BE2C (cell line): ENCODE results near the gene SLC16A10.

ENCODE experiments used
- DNase-seq: peaks from one replicate; pipeline ENCODE4 v3.0.0-alpha.2; 2020
- H3K27me3 ChIP-seq: fragments of 250-450 bp; sonication (Bioruptor Pico); 2 replicates; pipeline ENCODE4 v1.5.1; 2020; ENCODE audit warnings: mild to moderate bottlenecking
- H3K36me3 ChIP-seq: fragments of 250-450 bp; sonication (Bioruptor Pico); 2 replicates; pipeline ENCODE4 v1.5.1; 2020; ENCODE audit warnings: mild to moderate bottlenecking
- H3K4me1 ChIP-seq: fragments of 250-450 bp; sonication (Bioruptor Pico); 2 replicates; pipeline ENCODE4 v1.5.1; 2020
- H3K4me3 ChIP-seq: 2 replicates; pipeline ENCODE4 v1.5.1; 2011; ENCODE audit warnings: low read depth, low read length
- H3K9me3 ChIP-seq: fragments of 250-450 bp; sonication (Bioruptor Pico); 2 replicates; pipeline ENCODE4 v1.5.1; 2020
- TF ChIP-seq, protein P1 (sequence below): IDR thresholded peaks from 2 replicates; pipeline ENCODE4 v1.5.1; 2012; ENCODE audit warnings: mild to moderate bottlenecking, low read depth, low read length

SLC16A10 gene

DNA sequence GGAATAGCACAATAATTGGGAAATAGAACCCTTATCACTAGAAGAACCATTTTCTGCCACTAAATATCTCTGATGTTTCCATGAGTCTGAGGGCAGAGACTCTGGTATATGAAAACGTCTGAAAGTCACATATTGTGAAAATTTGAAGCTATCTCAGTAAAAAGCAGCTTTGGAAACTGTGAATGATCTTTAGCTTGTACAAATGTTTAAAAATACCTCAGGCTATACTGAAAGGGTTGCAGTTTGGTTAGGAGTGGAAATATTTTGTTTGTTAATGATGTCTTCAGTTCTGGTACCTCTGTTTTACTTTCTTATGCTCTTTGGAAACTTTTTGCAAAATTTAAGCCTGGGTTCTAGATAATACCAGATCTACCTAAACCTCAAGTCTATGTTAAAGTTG, 135.0 kb downstream of the SLC16A10 start:
- no peak for DNase-seq
- H3K9me3 ChIP-seq: no peaks in the 10 kb centered on the region
- no peaks in the 10 kb centered on the region for H3K36me3 ChIP-seq
- TF ChIP-seq, protein P1, sequence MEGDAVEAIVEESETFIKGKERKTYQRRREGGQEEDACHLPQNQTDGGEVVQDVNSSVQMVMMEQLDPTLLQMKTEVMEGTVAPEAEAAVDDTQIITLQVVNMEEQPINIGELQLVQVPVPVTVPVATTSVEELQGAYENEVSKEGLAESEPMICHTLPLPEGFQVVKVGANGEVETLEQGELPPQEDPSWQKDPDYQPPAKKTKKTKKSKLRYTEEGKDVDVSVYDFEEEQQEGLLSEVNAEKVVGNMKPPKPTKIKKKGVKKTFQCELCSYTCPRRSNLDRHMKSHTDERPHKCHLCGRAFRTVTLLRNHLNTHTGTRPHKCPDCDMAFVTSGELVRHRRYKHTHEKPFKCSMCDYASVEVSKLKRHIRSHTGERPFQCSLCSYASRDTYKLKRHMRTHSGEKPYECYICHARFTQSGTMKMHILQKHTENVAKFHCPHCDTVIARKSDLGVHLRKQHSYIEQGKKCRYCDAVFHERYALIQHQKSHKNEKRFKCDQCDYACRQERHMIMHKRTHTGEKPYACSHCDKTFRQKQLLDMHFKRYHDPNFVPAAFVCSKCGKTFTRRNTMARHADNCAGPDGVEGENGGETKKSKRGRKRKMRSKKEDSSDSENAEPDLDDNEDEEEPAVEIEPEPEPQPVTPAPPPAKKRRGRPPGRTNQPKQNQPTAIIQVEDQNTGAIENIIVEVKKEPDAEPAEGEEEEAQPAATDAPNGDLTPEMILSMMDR: no peak
- no peaks in the 10 kb centered on the region for H3K27me3 ChIP-seq
- no peak overlapping the region for H3K4me3 ChIP-seq
- no peaks in the 10 kb centered on the region for H3K4me1 ChIP-seq

DNA sequence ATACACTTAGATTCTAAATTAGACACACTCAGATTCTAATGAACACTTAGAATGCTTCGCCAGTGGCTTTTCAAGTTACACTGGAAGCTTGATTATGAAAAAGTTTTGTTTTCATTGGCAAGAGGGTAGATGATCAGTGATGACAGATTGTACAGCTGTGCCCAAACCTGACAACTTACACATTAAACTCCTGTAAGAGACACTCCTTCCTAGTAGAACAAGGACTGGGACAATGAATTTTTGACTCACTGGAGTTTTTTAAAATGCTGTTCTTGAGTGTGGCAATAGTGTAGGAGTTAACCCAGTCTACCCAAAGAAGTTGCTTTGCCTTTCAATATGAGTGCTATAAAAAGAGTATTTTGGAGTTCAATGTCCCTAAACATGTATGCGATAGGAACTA, 140.8 kb downstream of the SLC16A10 start:
- Histone ChIP-seq H3K36me3 (no peaks in the 10 kb centered on the region), H3K27me3 (no peaks in the 10 kb centered on the region), H3K9me3 (no peaks in the 10 kb centered on the region), H3K4me3 (no peak overlapping the region), H3K4me1 (no peaks in the 10 kb centered on the region)
- TF ChIP-seq, protein P1: no peak
- no peak for DNase-seq

DNA sequence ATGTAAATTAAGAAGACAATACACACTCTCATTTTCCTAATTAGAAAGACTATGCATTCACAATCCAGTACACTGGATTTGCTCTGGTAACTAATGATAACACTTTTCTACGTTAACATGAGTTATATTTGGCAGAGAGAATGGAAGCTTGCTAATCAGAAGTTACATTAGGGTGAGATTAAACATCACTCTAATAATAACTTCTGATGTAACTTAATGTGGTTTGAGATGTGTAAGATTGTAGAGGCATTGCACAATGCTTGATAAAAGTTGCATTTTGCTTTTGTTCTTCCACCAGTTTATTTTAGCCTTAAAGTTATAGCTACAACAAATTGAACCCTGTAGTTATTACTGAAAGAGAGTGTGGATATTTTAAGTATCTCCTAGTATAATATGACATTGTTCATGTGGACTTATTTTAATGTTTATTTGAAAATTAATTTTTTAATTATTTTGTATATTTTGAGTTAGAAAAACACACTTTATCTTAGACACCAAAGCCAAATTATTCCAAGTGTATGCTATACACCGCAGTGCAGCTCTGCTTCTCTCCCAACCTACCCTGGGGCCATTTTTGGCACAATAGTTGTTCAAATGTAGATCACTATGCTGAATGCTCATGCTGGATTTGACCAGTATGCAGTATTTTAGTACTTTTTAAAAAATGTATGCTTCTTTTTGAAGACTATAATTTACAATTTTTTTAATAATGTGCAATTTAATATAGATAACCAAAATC, 143.2 kb downstream of the SLC16A10 start:
- H3K27me3 ChIP-seq: no peaks in the 10 kb centered on the region
- DNase-seq: no peak
- no peak overlapping the region for H3K4me3 ChIP-seq
- H3K4me1 ChIP-seq: no peaks in the 10 kb centered on the region
- TF ChIP-seq, protein P1: no peak
- no peaks in the 10 kb centered on the region for H3K9me3 ChIP-seq
- no peaks in the 10 kb centered on the region for H3K36me3 ChIP-seq

DNA sequence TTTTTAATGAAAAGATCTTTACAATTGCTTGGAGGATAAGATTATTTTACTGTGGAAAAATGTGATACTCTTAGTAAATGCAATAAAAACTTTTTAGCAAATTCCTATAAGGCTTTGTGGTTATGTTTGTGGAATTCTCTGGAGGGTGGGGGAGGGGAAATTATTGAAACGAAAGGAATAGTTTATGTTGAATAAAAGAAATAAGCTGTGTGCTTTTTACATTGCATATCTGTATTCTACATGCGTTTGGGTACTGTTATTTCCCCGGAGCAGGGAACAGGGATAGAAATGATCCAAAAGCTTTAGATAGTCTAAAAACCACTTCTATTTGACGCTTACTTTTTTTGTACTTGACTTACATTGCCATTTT, 143.8 kb downstream of the SLC16A10 start:
- Histone ChIP-seq H3K4me3 (no peak overlapping the region), H3K36me3 (no peaks in the 10 kb centered on the region), H3K4me1 (no peaks in the 10 kb centered on the region), H3K27me3 (no peaks in the 10 kb centered on the region), H3K9me3 (no peaks in the 10 kb centered on the region)
- DNase-seq: no peak
- TF ChIP-seq, protein P1: no peak

DNA sequence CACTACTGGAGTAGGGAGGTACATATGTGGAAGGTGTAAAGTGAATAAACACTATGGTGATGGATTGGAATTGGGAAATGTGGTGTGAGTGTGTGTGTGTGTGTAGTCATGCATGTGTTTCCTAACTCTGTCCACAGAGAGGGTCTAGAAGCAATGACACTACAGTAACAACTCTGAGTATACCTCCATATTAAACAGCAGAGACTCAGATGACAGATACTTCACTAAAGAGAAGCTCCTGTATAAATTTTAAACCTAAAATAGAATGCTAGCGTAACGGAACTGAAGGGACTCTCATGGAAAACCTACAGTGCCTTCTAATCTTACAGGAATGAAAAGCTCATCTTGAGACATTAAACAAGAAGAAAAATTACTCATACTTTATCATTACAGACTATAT, 150.5 kb downstream of the SLC16A10 start:
- Histone ChIP-seq H3K27me3 (no peaks in the 10 kb centered on the region), H3K36me3 (no peaks in the 10 kb centered on the region), H3K4me3 (no peak overlapping the region), H3K9me3 (no peaks in the 10 kb centered on the region), H3K4me1 (no peaks in the 10 kb centered on the region)
- no peak for DNase-seq
- TF ChIP-seq, protein P1: no peak

DNA sequence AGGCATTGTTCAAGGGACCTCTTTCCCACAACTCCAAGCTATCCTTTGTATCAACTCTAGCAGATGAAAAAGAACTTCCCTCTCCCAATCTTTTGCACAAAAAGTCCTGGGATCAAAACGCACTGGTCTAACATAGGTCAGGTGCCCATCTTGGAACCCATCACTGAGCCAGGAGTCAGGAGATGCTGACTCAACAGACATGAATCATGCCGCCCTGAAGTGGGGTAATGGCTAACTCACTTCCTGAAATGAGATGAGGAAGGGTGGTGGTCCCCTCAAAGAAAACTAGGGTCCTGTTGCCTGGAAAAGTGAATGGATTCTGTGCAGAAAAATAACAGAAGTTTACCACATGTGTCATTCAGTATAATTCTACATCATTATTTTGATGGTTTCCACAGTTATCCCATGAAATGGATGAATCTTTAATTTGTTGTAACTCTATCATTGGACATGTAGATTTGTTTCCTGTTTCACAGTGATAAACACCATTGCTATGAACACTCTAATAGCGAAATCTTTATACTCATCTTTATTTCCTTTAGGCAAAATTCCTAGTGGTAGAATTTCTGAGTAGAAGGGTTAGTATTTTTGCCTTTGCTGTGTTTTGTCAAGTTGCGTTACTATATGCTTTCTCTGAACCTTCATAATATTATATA, 151.3 kb downstream of the SLC16A10 start:
- Histone ChIP-seq H3K27me3 (no peaks in the 10 kb centered on the region), H3K4me1 (no peaks in the 10 kb centered on the region), H3K4me3 (no peak overlapping the region), H3K36me3 (no peaks in the 10 kb centered on the region), H3K9me3 (no peaks in the 10 kb centered on the region)
- no peak for DNase-seq
- TF ChIP-seq, protein P1: no peak
